ENCODE data around the gene UTP15.

The UTP15 gene

DNA sequence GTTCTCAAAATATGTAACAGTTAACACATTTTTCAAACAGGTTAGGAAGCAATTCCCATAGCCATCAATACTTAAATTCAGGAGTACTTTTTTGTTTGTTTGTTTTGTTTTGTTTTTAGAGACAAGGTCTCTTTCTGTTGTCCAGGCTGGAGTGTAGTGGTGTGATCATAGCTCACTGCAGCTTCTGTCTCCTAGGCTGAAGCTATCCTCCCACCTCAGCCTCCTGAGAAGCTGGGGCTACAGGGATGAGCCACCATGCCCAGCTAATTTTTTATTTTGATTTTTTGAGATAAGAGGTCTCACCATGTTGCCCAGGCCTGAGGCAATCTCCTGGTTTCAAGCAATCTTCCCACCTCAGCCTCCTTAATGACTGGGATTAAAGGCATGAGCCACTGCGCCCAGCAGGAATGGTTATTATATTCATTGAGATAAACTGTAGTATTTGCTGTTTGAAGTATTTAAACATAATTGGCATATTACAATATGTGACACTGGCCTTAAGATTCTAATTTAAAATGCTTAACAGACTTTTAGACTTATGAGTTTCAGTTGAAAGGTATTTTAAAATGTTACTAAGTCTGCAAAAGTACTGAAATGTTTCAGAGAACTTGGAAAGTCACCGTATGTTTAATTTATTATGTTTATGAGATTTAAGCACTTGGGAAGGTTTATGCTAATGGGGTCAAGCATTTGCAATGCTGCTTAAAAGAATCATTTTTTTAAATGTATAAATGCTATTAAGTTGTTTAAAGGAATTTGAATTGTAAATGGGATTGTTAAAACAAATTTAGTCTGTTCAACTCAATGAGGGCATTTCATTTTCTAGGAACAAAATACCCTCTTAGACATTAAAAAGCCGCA, 17.0 kb downstream of the UTP15 start:
- no peak for DNase-seq

DNA sequence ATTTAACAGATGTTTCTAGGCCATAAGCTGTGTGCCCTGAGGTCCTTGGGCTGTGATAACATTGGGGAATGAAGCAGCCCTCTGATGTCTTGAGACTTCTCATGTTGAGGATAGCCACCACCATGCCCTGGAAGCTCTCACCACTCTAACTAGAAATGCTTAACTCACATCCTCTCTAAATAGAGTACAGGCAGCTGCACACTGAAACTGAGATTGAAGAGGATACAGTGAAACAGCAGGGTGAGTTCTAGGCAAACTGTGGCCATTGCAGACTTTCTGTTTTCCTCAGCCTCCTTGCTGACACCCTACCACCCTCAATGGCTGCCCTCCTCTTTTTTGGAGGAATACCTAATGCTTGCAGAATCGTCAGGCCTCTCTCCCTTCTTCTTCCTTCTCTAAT, 22.4 kb downstream of the UTP15 start:
- no peak for DNase-seq

DNA sequence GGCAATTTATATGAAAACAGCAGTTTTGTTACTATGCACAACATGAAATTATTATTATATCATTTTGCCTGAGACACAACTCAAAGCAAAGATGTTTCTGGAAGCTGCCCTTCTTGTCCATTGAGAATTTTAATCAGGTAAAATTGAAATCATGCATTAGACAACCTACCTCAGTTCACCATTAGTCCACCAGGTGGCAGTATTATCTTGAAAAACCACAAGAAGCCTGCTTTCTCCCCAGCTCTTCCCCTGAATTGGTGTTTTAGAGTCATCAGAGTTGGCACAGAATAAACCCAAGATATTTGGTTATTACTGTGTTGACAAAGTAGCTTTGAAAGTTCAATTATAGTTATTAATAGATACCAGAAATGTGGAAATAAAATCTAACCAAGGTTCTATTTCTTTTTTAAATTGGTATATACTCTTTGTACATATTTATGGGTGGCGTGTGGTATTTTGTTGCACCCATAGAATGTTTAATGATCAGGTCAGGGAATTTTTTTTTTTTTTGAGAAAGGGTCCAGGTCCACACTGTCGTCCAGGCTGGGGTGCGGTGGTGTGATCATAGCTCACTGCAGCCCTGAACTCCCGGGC, 25.7 kb downstream of the UTP15 start:
- DNase-seq = no peak

DNA sequence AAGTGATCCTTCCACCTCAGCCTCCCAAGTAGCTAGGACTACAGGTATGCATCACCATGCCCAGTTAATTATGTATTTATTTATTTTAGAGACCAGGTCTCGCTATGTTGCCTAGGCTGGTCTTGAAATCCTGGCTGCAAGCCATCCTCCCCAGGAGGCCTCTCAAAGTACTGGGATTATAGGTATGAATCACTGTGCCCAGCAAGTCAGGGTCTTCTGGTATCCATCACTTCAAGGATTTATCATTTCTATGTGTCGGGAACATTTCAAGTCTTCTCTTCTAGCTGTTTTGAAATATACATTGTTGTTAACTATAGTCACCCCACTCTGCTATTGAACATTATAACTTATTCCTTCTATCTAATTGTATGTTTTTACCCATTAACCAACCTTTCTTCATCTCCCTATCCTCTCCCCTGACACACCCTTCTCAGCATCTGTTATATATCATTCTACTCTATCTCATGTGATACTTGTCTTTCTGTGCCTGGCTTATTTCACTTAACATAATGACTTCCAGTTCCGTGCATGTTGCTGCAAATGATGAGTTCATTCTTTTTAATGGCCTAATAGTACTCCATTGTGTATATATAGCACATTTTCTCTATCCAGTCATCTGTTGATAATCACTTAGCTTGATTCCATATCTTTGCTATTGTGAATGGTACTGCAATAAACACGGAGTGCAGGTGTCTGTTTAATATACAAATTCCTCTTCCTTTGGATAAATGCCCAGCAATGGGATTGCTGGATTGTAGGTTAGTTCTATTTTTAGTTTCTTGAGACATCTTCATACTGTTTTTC, 26.4 kb downstream of the UTP15 start:
- DNase-seq = no peak

DNA sequence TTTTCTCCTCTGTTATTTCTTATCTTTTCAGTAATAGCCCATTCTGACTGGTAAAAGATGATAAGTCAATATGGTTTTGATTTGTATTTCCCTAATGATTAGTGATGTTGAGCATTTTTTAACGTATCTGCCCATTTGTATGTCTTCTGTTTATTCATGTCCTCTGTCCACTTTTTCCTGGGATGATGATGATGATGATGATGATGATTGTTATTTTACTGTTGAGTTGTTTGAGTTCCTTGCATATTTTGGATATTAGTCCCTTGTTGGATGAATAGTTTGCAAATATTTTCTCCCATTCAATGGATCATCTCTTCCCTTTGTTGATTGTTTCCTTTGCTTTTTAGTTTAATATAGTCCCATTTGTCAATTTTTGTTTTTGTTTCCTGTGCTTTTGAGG, 27.0 kb downstream of the UTP15 start:
- DNase-seq = no peak

- no peak for DNase-seq
Observed at GRCh38 chr5:73596705-73597328, 31.3 kb downstream of the UTP15 start.

DNA sequence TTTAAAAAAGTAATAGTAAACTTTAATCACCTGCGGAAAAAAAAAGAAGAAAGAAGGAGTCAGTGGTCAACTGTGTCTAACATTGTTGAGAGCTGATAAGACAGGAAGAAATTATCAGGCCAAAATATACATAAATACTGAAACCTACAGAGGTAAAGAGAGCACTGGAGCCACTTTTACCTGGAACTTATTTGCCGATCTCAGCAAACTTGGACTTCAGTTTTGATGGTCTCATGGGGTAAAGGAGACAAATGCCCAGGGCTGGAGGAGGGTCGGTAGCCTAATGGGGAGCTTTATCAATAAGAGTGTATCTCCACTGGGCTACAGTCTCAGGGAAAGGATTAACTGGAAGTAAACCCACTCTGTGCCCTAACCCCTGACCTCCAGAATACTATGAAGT, 33.8 kb downstream of the UTP15 start:
- no peak for DNase-seq

DNA sequence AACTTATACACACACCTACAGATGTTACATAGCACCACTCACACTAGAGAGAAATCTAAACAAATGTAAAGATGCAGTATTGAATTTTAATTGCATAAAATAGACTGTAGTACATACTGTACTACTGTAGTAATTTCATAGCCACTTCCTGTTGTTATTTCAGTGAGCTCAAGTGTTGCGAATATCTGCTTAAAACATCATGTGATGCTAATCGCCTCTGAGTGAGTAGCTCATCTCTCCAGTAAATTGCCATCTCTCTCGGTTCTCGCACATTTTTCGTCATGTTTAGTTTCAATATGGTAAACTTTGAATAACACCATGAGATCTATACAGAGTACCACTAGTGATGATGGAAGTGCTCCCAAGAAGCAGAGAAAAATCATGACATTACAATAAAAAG, 38.5 kb downstream of the UTP15 start:
- no peak for DNase-seq

DNA sequence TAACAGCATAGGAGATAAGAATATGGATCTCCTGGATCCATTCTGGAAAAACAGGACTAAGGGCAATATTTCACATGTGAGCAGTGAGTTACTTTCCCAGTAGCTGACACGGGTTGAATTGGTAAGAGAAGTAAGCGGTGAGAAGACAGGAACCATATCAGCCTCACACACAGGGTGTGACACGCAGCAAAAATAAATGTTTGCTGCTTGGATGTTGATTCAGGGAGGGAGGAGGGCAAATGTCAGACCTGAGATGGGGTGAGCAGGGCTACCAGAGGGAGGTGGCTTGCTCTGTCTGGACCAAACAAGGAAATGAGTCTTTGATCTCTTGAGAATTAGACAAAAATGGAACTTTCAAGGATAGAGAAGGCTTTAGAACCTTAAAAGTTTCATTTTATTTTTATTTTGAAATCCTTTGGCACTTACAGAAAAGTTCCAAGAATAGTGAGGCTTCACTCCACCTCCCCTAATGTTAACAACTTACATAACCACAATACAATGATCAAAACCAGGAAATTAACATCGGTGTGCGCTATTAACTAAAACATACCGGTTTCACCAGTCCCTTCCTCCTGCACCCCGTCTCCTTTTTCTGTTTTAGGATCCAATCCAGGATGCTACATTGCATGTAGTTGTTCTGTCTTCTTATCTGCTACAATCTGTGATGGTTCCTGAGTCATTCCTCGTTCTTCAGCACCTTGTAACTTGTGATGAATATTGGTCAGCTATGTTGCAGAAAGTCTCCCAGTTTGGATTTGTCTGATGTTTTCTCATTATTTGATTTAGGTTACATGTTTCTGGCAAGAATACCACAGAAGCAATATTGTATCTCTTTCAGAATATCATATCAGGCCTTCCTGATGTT, 39.9 kb downstream of the UTP15 start:
- no peak for DNase-seq

GRCh38 chr5:73606206-73606753, 40.7 kb downstream of the UTP15 start:
- no peak for DNase-seq

- no peak for DNase-seq
Observed at GRCh38 chr5:73607228-73607627, 41.7 kb downstream of the UTP15 start.

- DNase-seq = no peak
Observed at GRCh38 chr5:73612799-73613198, 47.3 kb downstream of the UTP15 start.

DNA sequence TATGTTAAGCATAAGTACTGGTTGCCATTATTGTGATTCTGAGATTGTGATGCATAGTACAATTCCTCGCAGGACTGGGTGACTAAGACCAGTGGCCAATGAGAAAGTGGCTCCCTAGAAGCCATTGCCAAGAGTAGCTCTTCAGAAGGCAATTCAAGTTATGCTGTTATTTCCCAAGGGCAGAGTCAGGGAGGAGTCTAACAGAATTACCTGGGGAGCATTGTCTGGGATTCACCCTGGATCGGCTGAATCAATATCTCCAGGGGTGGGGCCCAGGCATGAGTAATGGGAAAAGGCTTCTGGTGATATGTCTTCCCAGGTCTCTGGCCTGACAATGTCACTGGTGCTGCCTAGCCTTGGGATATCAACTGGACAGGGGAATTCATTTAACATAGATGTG, 49.5 kb downstream of the UTP15 start:
- no peak for DNase-seq

DNA sequence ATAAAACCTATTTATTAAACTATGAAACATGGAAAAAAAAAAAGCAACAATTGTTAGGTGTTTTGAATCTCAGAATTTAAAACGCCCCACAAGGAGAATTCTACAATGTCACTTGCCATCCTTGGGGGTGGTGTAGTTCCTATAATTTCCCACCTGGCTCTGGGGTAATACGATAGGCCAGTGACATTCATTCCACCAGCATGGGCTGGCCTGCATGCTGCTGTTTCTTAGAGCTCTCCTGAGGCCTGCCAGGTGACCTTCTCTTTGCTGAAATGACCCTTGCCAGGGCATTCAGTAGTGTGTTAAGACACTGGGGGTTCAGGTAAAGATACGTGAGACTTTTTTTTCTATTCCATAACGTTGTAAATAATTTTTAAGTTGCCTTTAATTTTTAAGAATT, 50.4 kb downstream of the UTP15 start:
- no peak for DNase-seq

DNA sequence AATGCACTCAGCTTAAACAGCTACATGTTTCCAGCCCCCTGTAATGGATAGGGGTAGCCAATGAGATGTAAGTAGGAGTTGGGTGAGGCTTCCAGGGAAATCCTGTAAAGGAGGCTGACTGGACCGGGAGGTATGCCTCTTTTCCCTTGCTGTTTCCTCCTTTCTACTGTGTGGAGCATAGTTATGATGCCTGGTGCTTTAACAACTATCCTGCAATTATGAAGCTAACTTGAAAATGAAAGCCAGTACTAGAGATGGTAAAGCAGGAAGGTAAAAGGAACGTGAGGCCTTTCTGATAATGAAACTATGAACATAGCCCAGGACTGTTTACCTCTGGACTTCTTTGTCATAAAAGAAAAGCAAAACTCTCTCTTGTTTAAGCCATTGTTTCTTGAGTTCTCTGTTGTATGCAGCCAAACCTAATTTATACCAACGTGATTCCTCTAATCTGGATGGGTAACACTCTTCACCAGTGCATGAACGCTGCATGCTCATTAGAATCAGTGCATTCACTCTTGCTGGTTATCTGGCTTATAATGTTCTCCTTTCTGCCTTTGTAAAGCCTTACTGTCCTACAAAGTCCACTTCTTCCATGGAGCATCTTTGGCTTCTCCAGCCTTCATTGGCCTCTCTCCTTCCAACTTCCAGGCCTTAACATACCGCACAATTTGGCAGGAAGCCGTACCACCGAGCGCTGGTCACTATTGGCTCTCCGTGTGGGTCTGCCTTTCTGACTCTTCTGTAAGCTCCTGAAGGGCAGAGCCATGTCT, 52.2 kb downstream of the UTP15 start:
- no peak for DNase-seq

GRCh38 chr5:73619606-73620333, 54.2 kb downstream of the UTP15 start:
- no peak for DNase-seq

DNA sequence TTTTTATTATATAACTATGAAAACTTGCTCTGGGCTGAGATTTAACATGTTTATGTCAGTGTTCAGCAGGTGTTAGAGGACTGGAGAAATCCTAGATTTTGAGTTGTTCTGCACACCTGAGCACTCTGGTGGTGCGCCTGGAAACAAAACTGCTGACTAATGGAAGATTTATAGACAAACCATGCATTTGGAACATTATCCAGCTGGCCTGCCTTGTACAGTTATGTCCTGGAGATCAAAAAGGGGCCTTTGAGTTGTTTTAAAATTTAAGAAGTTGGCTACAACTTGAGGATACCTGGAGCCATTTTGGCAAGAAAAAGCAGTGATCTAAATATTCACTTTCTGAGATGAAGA, 54.8 kb downstream of the UTP15 start:
- no peak for DNase-seq

GRCh38 chr5:73623060-73623459, 57.5 kb downstream of the UTP15 start:
- no peak for DNase-seq

DNA sequence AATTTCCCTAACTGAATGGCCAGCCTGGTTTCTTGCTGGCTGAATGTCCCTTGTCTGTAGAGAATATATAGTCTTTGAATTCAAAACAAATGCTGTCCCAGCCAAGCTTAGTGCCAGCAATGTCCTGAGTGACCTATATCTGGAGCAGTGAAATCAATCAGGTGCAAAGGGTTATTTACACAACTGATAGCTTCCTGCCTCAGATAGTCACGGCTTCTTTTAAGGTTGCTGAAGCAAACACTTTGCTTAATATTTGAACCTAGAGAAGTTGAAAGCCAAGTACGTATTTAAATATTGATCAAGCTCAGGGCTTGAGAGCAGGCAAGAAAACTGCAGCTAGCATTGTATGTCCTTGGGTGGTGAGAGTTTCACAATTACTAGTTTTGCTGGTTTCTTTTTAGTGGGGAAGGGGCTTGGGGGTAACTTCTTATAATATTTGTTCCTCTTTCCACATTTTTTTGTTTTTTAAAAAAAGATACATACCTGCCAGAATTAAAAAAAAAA, 58.4 kb downstream of the UTP15 start:
- no peak for DNase-seq

DNA sequence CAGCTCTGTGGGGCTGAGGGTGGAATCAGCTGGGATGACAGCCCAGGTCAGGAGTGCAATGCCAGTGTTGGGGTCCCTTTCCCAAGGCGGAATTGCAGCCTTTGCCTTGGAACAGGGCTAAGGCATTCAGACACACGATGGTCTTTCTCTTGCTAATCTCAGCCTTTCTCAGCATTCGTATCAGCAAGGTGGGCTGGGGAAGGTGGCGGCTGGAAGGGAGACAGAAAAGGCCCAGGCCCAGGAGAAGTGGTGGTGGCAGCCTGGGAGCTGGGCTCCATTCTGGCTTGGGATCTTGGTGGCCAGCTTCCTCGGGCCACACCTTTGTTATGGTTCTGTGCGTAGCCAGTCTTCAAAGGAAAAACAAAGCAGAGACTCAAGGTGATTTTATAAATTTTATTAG, 59.3 kb downstream of the UTP15 start:
- DNase-seq = no peak

Measured in cortex of kidney (tissue), 1 donor.